GM08714 (cell line): Measurements from ENCODE around the gene KDM6A.

Experiments used
- H3K4me3 ChIP-seq: fragments of 200-500 bp; sonication (Bioruptor generic); 2 replicates; pipeline ENCODE4 v1.5.1; 2014; ENCODE audit warnings: mild to moderate bottlenecking, low read length, inconsistent platforms
- ZNF274 ChIP-seq: IDR thresholded peaks from 2 replicates; pipeline ENCODE4 v1.6.1; 2012; ENCODE audit warnings: mild to moderate bottlenecking, low read depth, low read length

Gene KDM6A

DNA sequence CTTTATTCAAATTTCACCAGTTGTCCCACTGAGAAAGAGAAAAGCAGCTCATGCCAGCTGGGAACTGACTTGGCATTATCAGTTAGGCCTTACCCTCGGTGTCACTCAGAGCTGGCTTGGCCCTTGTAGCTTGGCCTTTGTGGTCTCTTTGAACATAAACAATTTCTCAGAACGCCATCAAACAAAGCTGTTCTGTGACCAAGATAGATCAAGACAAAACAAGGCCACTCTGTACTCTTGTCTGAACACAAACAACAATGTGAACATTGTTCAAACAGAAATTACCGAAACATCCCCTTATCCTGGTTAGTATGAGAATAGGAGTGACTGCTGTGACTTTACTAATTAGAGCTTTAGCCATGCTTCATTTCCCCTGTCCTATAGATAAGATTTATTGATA, 270.5 kb downstream of the KDM6A start:
- TF ChIP-seq ZNF274, result no peak
- no peak overlapping the region for H3K4me3 ChIP-seq

DNA sequence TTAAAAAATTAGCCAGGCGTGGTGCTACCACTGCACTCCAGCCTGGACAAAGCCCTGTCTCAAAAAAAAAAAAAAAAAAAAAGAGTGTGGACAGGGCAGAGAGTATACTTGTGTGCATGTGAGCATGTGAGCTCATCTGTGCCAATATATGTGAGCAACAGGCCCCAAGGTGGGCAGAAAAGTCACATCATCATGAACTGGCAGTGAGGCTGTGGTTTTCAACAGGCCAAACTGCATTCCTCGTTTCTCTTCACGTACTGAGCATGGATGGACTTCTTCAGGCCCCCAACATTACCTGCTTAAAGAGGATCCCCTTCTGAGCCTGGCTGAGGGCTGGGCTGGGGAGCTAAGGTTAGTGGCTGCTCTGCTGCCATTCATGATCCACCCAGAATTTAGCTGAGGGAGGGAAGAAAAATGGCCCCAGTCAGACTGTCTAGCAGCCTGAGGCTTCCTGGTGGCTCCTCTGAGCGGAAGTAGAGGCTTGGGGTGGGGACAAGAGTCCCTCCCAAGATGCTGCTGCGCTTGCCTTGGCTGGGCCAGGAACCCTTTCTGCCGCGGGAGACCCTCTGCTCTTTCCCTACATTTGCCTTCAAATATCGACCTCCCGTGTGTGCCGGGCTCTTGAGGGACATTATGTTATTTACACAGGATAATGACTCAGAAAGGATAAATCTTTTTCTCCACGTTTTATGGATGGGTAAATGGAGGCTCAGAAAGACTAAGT, 272.7 kb downstream of the KDM6A start:
- H3K4me3 ChIP-seq, result no peak overlapping the region
- TF ChIP-seq ZNF274, result no peak

DNA sequence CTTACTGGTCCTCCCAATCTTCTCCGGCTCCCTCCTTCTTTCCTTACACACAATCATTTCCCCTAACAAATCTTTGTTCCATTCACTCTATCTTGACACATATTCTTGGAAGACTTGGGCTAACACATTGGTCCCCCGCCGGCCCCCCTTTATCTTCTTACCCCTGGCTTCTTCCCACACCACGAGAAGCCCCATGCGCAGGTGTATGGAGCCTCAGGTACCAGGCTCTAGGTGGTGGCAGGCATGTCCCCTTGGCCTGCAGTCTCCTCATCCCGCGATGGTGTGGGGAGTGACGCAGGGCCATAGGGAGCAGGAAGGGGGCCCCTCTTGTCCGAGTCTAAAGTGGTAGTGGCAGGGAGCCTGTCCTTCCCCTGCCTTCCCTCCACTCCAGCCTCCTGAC, 277.8 kb downstream of the KDM6A start:
- H3K4me3 ChIP-seq, result no peak overlapping the region
- TF ChIP-seq ZNF274, result no peak

DNA sequence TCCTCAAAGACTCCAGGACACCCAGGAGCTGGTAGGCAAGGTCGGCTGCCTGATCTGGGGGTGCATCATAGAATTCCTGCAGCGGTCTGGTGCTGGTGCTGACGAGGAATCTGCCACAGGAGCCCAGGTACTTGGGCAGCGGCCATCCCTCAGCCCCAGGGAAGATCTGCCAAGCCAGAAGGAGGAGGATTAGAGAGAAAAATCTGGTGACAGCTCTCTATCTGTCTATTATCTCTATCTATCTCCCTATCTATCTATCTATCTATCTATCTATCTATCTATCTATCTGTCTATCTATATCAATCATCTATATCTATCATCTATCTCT, 281.0 kb downstream of the KDM6A start:
- no peak overlapping the region for H3K4me3 ChIP-seq
- no peak for TF ChIP-seq ZNF274

DNA sequence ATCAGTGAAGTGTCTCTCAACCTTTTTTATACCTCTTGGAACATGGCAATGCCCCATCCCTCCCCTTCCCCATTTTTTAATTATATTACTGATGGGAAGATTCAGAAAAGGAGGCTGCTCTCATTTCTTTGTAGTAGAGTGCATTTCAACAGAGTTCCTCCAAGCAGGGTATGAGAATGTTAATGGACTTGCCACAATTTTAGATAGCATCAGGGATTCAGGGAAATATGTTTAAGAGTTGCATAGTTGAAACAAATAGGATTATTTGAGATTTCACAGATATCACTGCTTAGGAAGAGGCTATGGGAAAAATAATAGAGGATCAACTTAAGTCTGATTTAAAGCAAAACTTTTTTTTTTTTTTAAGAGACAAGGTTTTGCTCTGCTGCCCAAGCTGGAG, 281.5 kb downstream of the KDM6A start:
- TF ChIP-seq ZNF274, result no peak
- H3K4me3 ChIP-seq, result no peak overlapping the region

DNA sequence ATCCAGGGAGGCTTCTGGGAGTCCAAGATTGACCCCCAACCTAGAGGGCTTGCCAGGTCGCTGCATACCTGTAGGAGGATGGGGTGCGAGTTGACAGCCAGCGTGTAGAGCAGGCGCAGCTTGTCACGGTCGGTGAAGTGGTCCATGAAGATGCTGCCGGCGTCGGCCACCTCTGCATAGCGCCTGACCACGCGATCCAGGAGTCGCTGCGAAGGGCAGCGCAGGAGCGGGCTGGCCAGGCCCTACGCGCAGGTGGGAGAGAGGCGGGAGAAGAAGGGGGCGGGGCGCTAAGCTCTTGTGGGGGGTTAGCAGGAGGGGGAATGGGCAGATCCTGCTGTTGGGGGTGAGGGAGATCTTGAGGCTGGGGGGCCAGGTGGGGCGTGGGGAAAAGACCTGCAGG, 284.7 kb downstream of the KDM6A start:
- H3K4me3 ChIP-seq, result no peak overlapping the region
- no peak for TF ChIP-seq ZNF274
